ENCODE data around the gene BCAR1.

The BCAR1 gene, protein sequence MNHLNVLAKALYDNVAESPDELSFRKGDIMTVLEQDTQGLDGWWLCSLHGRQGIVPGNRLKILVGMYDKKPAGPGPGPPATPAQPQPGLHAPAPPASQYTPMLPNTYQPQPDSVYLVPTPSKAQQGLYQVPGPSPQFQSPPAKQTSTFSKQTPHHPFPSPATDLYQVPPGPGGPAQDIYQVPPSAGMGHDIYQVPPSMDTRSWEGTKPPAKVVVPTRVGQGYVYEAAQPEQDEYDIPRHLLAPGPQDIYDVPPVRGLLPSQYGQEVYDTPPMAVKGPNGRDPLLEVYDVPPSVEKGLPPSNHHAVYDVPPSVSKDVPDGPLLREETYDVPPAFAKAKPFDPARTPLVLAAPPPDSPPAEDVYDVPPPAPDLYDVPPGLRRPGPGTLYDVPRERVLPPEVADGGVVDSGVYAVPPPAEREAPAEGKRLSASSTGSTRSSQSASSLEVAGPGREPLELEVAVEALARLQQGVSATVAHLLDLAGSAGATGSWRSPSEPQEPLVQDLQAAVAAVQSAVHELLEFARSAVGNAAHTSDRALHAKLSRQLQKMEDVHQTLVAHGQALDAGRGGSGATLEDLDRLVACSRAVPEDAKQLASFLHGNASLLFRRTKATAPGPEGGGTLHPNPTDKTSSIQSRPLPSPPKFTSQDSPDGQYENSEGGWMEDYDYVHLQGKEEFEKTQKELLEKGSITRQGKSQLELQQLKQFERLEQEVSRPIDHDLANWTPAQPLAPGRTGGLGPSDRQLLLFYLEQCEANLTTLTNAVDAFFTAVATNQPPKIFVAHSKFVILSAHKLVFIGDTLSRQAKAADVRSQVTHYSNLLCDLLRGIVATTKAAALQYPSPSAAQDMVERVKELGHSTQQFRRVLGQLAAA

DNA sequence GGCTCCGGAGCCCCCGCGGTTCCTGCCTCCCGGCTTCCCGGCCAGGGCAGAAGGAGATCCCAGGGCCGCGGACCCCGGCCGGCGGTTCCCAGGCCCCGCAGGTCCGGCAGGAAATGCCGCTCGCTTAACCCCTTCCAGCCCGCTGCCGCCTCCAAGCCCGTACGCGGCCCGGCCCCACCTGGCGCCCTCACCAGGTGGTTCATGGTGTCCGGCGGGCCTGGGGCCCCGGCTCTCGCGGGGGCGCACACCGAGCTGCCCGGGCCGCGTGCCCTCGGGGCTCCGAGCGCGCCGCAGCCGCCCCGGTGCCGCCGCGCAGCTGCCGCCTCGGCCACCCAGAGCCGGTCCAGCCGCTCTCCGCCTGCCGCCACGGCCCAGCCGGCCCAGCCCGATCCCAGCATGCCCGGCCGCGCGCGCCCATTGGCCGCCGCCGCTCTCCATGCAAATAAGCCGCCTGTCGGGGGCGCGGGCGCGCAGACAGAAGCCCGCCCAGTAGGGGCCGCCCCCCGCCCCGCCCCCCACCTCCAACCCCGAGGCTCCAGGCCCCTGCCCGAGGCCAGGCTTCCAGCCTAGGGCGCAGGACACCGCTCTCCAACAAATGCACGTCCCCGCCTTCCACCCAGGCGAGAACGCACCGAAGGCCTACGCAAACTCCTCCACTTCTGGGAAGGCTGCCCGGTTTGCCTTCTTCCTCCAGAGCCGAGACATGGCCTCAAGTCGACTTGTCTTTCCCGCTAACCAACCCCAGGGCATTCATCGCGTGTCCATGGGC lies at the start of gene BCAR1:
BCAR1 (minus strand) TSS at position 345 of the 769 bp plus-strand sequence; CDS start at position 203, 142 bp downstream.
- TF ChIP-seq, protein P1, sequence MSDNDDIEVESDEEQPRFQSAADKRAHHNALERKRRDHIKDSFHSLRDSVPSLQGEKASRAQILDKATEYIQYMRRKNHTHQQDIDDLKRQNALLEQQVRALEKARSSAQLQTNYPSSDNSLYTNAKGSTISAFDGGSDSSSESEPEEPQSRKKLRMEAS (IDR thresholded peaks at IDR 0.05; ENCODE audit: low read depth, low read length): no peak
- no peak for TF ChIP-seq POLR2A (IDR thresholded peaks at IDR 0.05; ENCODE audit: extremely low read depth, insufficient read length)
- TF ChIP-seq MYC (IDR thresholded peaks at IDR 0.05; ENCODE audit: low read depth, low read length): no peak
- TF ChIP-seq, protein P2, sequence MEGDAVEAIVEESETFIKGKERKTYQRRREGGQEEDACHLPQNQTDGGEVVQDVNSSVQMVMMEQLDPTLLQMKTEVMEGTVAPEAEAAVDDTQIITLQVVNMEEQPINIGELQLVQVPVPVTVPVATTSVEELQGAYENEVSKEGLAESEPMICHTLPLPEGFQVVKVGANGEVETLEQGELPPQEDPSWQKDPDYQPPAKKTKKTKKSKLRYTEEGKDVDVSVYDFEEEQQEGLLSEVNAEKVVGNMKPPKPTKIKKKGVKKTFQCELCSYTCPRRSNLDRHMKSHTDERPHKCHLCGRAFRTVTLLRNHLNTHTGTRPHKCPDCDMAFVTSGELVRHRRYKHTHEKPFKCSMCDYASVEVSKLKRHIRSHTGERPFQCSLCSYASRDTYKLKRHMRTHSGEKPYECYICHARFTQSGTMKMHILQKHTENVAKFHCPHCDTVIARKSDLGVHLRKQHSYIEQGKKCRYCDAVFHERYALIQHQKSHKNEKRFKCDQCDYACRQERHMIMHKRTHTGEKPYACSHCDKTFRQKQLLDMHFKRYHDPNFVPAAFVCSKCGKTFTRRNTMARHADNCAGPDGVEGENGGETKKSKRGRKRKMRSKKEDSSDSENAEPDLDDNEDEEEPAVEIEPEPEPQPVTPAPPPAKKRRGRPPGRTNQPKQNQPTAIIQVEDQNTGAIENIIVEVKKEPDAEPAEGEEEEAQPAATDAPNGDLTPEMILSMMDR (IDR thresholded peaks at IDR 0.05; ENCODE audit: low read depth, low read length): no peak
- peak within 1 kb of the TSS; percentile 32 for H3K4me3 ChIP-seq (ENCODE audit: low read depth, low read length)
- peak; percentile 80 for DNase-seq (ENCODE audit: low read depth)

DNA sequence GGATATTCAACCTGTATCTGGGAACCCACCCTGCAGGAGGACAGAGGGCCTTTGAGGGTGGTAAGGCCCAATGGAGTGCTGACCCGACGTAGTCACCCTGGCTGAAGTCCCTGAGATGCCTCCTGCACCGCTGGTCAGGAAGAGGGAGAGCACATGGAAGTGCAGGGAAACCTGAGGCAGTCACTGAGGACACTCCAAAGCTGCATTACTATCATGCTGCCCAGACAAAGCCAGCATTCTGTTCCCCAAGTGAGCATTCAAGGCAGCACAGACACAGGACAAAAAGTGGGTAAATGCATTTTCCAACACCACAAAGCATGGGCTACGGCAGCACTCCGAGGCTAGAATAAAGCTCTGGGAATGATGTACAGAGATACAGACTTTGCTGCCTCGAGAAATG lies 46.8 kb upstream of the BCAR1 start:
- H3K4me3 ChIP-seq (ENCODE audit: low read depth, low read length): no peak overlapping the region
- TF ChIP-seq, protein P1 (IDR thresholded peaks at IDR 0.05; ENCODE audit: low read depth, low read length): no peak
- no peak for TF ChIP-seq MYC (IDR thresholded peaks at IDR 0.05; ENCODE audit: low read depth, low read length)
- no peak for TF ChIP-seq POLR2A (IDR thresholded peaks at IDR 0.05; ENCODE audit: extremely low read depth, insufficient read length)
- TF ChIP-seq, protein P2 (IDR thresholded peaks at IDR 0.05; ENCODE audit: low read depth, low read length): no peak
- no peak for DNase-seq (ENCODE audit: low read depth)

DNA sequence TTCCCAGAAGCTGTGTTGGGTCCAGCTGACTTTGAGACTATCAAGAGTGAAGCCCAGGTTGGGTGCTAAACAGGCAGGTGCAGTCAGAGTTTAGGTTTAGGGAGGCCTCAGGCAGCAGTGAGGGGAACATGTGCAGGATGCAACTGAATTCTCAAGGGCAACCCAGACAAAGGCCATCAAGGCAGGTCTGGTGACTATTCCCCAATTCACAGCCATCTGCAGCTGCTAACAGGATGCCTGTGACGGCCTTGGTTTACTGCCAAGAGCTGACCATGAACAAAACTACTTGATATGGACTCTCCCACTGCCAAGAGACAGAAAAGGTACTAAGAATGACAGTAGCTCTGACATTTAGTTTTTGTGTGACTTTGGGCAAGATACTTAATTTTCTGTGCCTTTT lies 45.2 kb upstream of the BCAR1 start:
- TF ChIP-seq, protein P2 (IDR thresholded peaks at IDR 0.05; ENCODE audit: low read depth, low read length): no peak
- TF ChIP-seq, protein P1 (IDR thresholded peaks at IDR 0.05; ENCODE audit: low read depth, low read length): no peak
- TF ChIP-seq POLR2A (IDR thresholded peaks at IDR 0.05; ENCODE audit: extremely low read depth, insufficient read length): no peak
- no peak for TF ChIP-seq MYC (IDR thresholded peaks at IDR 0.05; ENCODE audit: low read depth, low read length)
- DNase-seq (ENCODE audit: low read depth): no peak
- H3K4me3 ChIP-seq (ENCODE audit: low read depth, low read length): no peak overlapping the region

DNA sequence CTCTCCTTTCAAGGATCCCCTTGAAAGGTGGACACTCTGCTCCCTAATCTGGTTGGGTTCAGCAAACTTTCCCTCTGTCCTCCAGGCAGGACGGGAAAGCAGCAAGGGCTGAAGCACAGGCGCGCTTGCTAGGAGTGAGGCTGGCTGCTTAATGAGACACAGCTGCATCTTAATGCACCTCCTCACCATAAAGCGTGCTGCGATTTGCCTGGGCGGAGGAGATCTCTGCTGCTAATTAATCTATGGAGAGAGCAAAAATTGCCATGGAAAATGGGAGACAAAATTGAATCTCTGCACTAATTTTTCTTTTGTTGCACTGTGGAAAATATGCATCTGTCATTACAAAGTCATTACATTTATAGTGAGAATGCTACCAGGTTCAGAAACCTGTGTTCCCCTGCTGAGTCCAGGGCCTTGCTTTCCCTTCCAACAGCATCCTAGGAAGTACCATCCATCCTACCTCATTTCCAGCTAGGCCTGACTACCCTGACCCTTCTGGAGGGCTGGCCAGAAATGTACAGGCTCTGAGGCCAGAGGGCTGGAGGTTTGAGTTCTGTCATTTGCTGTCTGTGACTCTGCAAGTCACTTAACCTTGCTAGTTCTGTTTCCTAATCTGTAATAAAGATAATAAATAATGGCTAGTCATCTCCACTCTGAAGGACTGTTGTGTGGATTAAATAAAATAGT lies 43.5 kb upstream of the BCAR1 start:
- DNase-seq (ENCODE audit: low read depth): no peak
- H3K4me3 ChIP-seq (ENCODE audit: low read depth, low read length): no peak overlapping the region
- TF ChIP-seq, protein P1 (IDR thresholded peaks at IDR 0.05; ENCODE audit: low read depth, low read length): no peak
- TF ChIP-seq POLR2A (IDR thresholded peaks at IDR 0.05; ENCODE audit: extremely low read depth, insufficient read length) (no peak), MYC (IDR thresholded peaks at IDR 0.05; ENCODE audit: low read depth, low read length) (no peak)
- TF ChIP-seq, protein P2 (IDR thresholded peaks at IDR 0.05; ENCODE audit: low read depth, low read length): no peak

DNA sequence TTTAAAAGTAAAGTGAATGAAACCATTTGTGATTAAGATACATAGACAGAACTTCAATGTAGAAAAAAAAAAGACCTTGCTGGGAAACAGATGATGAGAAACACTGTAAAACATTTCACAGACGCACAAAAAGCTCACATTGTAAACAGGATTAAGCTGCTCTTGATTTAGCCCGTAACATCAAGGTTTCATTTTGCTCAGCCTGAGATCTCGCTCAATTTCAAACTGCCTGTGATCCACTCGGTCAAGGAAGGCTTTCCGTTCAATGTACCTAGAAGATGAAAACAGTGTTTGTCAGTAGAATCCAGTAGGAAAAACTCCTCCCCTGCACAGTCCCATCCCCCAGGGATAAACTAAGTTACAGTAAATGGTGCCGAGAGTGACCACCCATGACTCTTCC lies 42.3 kb upstream of the BCAR1 start:
- TF ChIP-seq POLR2A (IDR thresholded peaks at IDR 0.05; ENCODE audit: extremely low read depth, insufficient read length): no peak
- no peak for TF ChIP-seq MYC (IDR thresholded peaks at IDR 0.05; ENCODE audit: low read depth, low read length)
- TF ChIP-seq, protein P2 (IDR thresholded peaks at IDR 0.05; ENCODE audit: low read depth, low read length): no peak
- TF ChIP-seq, protein P1 (IDR thresholded peaks at IDR 0.05; ENCODE audit: low read depth, low read length): no peak
- no peak for DNase-seq (ENCODE audit: low read depth)
- H3K4me3 ChIP-seq (ENCODE audit: low read depth, low read length): no peak overlapping the region
